ENCODE measurements around the gene SLC2A13.
"Not testable (repeated sequence)": the region's sequence is repeated elsewhere in the genome, so short reads cannot be mapped to it uniquely, and the experiment has no call there.

SLC2A13 gene

DNA sequence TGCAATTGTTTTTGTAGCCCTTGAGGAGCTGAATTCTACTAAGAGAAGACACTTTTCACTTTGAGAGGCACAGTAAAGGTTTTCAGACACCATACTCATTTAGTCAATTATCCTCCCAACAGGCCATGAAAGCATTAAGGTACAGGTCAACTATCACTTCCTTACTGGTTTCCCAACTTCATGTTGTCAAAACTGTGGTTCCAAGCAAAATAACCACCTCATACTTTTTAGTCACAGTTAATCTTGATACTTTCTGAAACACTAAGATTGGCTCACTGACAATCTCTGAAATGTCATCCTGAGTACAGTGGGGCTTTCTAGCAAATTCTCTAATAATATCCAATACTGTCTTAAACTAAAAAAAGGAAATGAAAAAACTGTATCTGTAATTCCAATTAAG, 71.7 kb downstream of the SLC2A13 start:
- no peak for DNase-seq

DNA sequence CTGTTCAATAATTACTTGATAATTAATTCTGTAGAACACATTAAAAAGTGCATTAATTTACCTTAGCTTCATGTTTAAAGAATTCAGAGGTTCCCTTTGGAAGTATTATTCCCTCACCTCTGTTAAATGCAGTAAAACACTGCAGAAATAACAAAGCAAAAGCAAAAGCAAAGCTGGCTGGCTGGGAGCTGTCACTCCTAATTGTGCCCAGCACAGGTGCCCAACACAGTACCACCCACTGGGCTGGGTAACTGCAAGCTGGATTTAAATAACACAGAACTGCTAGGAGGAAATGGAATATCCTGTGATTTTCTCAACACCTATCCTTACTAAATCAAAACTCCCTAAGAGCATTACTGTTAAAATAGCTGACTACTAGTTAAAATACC, 72.6 kb downstream of the SLC2A13 start:
- no peak for DNase-seq

DNA sequence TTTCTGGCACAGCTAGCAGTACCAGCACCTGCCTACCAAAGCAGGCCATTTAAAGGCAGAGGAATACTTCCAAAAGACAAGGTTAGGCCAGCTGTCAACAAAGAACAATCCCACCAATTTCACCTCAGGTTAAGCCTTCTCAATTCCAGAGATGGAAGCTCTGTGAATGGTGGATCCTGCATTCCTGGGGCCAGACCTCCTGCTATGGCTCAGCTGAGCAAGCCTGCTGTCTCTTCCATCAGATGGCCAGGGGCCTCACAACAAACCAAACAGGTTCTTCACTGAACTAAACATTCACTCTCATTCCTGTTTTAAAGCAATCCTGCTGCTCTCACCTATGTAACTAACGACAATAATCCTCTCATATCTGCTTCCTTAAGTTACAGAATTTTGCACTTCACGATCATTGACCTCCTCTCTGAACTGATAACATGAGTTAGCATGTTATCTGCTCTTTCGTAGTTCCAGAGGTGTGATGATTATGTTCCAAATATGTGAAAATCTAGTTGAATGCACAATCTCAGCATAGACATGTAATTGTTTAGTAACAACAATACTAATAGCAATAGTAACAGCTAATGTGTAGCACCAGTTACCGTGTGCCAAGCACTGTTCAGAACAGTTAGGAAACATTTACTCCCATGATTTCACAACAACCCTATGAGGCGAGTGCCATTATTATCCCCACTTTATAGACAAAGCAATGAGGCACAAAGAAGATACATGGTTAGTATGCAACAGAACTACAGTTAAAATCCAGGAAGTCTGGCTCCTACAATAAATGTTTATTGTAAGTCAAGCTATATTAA, 73.2 kb downstream of the SLC2A13 start:
- DNase-seq: no peak

GRCh38 chr12:40031965-40032364, 73.9 kb downstream of the SLC2A13 start:
- no peak for DNase-seq

GRCh38 chr12:40030970-40031369, 74.9 kb downstream of the SLC2A13 start:
- not testable (repeated sequence) for DNase-seq

DNA sequence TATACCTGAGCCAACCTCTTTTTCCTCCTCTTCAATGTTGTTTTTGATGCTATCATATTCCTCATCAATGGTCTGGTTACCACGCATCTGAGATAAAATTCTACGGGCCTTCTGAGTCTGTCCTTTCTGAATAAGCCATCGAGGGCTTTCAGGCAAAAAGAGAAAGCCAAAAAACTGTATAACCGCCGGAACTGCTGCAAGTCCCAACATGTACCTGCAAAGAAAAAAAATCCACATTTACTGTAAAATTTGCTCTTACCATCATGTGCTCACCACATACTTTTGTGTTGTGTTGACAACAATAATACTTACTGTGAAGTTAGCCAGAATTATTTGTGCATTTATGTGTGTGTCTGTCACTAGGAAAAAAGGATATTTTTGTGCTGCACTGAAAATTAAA, 77.6 kb downstream of the SLC2A13 start:
- no peak for DNase-seq

DNA sequence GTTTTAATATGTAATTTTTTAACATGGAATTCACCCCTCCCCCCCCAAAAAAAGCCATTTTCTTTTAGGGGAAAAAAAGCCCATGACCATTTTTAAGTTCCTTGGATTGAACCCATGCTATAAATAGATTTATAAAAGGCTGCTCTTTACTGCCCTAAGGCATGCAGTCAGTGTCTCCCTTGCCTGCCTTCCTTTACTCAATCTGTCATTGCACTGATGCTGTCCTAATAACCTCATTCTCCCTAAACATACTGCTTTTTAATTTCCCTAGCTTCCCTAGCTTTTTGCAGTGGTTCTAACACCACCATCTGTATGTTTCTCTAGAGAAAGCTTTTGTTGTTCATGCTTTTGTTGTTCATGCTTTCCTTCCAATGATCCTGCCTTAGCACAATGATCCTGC, 83.0 kb downstream of the SLC2A13 start:
- no peak for DNase-seq

DNA sequence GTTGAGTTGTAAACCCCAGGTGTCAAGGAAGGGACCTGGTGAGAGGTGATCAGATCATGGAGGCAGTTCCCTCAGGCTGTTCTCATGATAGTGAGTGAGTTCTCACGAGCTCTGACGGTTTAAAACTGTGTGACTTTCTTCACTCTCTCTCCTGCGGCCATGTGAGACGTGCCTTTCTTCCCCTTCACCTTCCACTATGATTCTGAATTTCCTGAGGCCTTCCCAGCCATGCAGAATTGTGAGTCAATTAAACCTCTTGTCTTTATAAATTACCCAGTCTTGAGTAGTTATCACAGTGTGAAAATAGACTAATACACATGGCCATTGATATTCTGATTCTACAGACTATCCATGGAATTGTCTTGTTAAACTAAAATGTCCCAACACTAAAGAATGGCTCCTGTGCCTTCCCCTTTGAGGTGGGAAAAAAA, 85.6 kb downstream of the SLC2A13 start:
- DNase-seq: no peak

DNA sequence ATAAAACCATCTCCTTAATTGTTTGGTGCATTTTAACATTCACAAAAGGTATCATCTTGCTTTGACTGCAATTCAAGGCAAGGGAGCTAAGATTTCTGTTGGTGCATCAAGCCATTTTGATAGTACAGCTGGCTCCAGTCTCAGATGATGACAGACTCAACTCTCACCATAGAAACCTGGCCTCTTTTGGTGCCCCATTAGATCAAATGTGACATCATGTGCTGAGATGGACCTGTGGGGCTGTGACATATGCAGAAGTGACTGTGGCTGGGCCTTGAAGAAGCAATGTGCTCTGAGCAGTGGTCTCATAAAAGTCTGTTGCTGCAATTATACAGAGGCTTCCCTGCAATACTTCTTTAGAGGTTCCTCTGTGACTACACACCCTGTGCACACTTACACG, 88.4 kb downstream of the SLC2A13 start:
- DNase-seq: no peak

DNA sequence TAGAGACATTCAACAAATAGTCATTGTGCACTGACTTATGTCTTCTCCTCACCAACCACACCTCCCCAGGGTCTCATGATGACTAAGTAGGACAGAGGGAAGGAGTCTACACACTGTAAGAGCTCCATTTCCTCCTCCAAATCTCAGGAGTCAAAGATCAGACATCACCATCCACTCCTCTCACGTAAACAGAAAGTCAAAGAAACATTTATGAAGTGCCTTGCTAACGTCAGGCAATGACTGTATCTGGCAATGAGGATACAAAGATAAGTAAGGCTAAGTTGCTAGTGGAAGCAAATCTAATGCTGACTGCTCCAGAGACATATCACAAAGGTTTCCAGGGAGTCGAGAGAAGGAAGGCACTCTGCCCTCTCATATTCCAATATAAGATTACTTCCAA, 88.9 kb downstream of the SLC2A13 start:
- DNase-seq: no peak

GRCh38 chr12:40015881-40016280, 90.0 kb downstream of the SLC2A13 start:
- DNase-seq: no peak

DNA sequence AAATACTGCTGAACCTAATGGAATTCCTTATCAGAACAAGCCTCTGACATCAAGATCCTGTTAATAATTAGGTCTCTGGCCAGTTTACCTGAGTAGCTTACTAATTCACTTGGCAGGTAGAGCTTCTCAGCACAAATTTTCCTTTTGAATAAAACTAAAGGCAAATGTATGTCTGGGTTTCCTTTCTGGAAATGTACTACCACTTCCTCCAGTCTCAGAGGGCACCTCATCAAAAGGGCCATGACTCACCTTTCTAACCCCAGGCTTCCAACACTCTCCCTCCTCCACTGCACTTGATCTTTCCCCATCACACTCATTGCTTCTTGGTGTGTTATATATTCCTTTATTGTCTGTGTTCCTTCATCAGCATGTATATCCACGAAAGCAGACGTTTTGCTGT, 90.5 kb downstream of the SLC2A13 start:
- peak; percentile 4 for DNase-seq

GRCh38 chr12:40013847-40014246, 92.0 kb downstream of the SLC2A13 start:
- DNase-seq: no peak

DNA sequence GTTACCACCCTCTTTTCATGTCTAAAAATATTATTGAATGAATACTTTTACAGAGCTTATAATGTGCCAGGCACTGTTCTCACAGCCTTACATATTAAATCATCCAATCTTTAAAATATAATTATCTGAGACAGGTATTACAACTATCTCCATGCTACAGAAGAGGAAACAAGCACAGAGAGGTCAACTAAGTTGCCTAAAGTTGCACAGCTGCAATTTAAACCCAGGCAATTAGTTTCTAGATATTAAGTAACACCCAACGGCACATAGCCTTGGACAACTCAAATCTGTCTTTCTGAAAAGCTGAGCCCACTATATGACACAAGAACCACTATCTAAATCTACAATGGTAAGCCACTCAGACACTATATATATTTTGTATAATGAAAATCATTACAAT, 92.6 kb downstream of the SLC2A13 start:
- no peak for DNase-seq

GRCh38 chr12:40012711-40013110, 93.2 kb downstream of the SLC2A13 start:
- DNase-seq: no peak

DNA sequence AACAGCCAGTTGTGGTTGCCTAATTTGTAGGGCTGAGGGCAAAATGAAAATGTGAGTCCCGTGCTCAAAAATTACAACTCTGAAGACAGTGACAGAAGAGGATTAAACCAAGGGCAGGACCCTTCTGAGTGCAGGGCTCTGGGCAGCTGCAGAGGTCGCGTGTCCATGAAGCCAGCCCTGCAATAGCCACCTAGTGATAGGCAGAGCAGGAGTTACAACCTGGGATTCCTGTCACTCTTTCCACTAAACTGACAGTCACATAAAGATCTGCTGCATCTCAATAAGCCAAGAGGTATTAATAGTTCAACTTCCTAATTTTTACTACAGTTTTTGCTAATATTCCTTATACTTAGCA, 94.1 kb downstream of the SLC2A13 start:
- no peak for DNase-seq

DNA sequence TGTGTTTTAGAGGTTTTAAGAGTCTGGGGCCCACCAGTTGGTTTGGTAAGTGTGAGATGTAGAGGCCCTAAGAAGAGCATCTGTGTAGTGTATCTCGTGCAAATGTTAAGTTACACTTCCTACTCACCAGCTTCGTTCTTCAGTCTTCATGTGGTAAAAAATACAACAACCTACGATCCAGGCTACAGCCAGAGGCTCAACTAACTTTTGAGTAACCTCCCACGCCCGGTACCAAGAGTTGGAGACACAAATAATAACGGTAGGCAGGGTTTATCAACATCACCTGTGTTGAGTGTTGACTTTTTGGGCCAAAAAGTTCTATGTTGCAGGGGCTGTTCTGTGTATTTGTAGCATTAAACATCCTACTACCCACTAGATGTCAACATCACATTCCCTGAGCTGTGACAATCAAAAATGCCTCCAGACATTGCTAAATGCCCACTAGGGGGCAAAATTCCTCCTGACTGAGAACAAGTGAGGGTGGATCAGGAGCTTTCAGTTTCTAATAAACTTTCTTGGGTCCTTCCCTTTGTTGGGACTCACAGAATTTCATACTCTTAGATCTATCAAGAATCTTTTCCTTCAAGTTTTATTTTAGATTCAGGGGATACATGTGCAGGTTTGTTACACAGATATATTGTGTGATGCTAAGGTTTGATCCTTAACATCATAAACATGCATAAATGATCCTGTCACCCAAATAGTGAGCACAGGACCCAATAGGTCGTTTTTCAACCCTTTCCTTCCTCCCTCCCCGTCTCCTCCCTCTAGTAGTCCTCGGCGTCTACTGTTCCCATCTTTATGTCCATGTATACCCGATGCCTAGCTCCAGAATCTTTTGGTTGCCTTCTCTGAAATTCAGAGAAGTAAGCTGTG, 94.7 kb downstream of the SLC2A13 start:
- DNase-seq: peak; percentile 63

GRCh38 chr12:40002178-40003169, 103.4 kb downstream of the SLC2A13 start:
- DNase-seq: no peak

DNA sequence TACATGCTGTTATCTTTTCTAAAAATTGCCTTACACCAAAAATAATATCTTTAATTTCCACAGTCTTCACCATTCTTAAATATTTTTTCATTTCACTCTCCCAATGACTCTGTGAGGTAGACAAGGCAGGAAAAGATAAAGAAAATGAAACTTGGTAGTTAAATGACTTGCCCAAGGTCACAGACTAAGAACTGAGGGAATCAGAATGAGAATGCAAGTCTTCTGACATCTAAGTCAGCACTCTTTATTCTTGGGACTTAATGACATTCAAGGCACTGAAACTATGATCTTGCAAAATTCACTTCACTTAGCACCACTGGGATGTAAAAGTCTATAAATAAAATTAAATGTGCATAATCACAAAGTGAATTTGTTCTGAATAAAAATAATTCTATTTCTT, 104.5 kb downstream of the SLC2A13 start:
- no peak for DNase-seq

DNA sequence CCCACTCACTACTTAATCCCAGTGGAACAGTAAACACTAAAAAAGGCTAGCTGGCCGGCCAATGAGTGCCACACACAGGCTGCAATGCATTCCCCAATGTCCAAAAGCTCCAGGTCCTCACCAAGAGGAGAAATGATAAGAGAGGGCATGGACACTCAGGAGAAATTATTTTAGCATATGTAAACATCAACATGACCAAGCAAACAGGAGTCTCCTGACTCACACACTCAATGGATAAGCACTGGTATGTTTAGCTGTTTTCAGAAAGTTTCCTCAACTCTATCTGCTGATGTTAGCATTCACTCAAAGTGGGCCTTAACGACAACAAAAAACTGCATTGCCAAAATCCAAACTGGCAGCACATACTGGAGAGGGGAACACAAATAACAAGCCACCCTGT, 105.0 kb downstream of the SLC2A13 start:
- DNase-seq: no peak

GRCh38 chr12:39993268-39993667, 112.6 kb downstream of the SLC2A13 start:
- no peak for DNase-seq

GRCh38 chr12:39990122-39991101, 115.5 kb downstream of the SLC2A13 start:
- peak; percentile 67 for DNase-seq

Measured in stimulated activated CD4-positive, alpha-beta T cell treated with anti-CD3 and anti-CD28 coated beads, Interleukin-4, amount 100 ng/mL, for 24 hours (primary cell).